GM18526 (cell line): Measurements from ENCODE around the gene TMPRSS2.

ENCODE experiments used
- POLR2A ChIP-seq: IDR thresholded peaks from 3 replicates; pipeline ENCODE4 v1.6.1; 2011; ENCODE audit not compliant: insufficient read length; ENCODE audit errors: extremely low read depth

The TMPRSS2 gene

GRCh38 chr21:41507521-41508414 is at the start of gene TMPRSS2:
TMPRSS2 (minus strand) TSS chr21:41508158; CDS start chr21:41498133, 10,025 bp downstream.
- TF ChIP-seq POLR2A: no peak

- no peak for TF ChIP-seq POLR2A
Measured at GRCh38 chr21:41555057-41555456, 47.1 kb upstream of the TMPRSS2 start.

DNA sequence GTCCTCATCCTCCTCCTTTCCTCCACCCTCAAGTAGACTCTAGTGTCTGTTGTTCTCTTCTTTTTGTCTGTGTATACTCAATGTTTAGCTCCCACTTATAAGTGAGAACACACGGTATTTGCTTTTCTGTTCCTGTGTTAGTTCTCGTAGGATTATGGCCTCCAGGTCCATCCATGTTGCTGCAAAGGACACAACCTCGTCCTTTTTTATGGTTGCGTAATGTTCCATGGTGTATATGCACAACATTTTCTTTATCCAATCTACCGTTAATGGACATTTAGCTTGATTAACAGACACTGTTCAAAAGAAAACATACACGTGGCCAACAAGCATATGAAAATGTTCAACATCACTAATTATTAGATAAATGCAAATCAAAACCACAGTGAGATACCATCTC is 44.3 kb upstream of the TMPRSS2 start:
- TF ChIP-seq POLR2A: no peak

- no peak for TF ChIP-seq POLR2A
Measured at GRCh38 chr21:41548781-41549180, 40.8 kb upstream of the TMPRSS2 start.

GRCh38 chr21:41547111-41547510 is 39.2 kb upstream of the TMPRSS2 start:
- TF ChIP-seq POLR2A: no peak

DNA sequence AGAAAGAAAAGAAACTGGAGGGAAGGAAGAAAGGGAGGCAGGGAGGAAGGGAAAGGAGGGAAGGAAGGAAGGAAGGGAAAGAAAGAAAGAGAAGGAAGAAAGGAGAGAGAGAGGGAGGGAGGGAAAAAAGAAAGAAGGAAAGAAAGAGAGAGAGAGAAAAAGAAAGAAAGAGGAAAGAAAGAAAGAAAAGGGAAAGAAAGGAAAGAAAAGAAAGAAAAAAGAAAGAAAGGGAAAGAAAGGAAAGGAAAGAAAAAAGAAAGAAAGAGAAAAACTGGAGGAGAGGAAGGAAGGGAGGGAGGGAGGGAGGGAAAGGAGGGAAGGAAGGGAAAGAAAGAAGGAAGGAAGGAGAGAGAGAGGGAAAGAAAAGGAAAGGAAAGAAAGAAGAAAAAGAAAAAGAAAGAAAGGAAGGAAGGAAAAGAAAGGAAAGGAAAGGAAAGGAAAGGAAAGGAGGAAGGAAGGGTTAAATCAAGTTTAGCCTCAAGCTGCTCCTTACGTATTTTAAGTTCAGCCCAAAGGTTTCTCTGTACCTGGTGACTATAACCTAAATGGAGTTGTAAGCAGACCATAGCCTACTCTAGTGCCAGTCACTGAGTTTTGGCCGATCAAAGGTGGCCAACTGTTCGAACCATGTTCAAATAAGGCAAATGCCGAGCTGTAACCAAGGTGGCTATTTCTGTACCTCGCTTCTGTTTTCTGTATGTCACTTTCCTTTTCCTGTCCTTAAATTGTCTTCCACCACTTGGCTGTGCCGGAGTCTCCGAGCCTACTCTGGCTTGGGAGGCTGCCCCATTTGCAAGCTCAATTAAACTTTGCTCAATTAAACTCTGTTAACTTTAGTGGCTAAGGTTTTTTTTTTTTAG is 37.8 kb upstream of the TMPRSS2 start:
- no peak for TF ChIP-seq POLR2A

DNA sequence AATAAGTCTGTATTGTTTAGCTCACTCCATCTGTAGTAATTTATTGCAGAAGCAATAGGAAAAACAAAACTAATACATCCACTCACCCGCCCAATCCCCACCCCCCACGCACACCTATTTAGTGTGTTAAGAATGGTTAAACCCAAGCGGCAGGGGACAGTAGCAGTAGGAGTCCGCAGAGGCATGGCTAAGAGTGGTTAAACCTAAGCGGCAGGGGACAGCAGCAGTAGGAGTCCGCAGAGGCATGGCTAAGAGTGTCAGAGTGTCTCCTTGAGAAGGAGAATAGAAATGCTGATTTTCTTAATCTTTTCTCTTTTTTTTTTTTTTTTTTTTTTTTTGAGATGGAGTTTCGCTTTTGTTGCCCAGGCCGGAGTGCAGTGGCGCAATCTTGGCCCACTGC is 34.8 kb upstream of the TMPRSS2 start:
- no peak for TF ChIP-seq POLR2A

DNA sequence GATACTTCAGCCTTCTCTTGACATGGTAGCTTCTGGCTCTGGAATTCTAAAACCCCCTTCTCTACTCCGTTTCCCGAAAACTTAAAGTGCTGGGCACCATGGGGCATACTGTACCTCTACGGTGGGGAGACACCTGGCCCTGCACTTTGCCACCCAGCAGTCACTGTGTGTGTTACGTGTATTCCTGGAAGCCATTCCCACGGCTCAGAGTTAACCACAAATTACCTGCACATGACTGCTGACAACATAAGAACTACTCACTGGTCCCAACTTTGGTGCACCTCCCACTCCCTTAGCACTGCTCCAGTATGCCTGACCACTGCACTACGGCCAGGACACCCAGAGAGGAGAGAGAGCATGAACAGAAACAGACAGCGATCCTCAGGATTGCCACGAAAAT is 29.4 kb upstream of the TMPRSS2 start:
- TF ChIP-seq POLR2A: no peak

DNA sequence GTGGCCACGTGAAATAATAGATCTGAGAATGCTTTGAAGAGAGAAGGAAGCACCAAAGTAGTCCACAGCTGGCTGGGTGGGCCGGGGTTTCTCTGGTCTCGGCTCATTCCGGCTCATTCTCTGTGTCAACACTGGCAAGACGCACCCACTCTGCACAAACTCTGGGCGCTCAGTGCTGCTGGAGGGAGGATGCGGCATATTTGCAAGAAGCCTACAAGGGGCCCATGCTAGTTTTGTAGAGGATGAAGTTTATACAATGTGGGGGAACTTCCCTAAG is 28.8 kb upstream of the TMPRSS2 start:
- no peak for TF ChIP-seq POLR2A

- no peak for TF ChIP-seq POLR2A
Measured at GRCh38 chr21:41536076-41536826, 28.3 kb upstream of the TMPRSS2 start.

- TF ChIP-seq POLR2A: no peak
Measured at GRCh38 chr21:41530366-41530765, 22.4 kb upstream of the TMPRSS2 start.

DNA sequence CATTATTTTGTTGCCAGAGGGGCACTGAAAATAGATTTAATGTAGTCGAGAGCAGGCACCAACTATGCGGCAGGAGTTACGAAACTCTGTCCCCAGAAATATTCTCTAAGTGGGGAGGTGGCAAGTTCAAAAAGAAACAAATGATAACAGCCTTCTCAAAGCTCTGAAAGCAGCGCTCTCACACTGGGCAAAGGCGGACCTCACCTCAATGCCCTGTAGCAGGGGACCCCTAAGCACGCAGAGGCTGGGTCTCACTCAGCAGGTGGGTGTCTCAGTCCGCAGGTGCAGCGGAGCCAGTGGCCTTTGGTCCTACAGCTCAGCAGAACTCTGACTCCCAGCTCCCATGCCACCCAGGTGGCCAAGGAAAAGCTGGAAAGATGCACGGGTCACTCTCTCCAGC is 21.8 kb upstream of the TMPRSS2 start:
- TF ChIP-seq POLR2A: no peak

DNA sequence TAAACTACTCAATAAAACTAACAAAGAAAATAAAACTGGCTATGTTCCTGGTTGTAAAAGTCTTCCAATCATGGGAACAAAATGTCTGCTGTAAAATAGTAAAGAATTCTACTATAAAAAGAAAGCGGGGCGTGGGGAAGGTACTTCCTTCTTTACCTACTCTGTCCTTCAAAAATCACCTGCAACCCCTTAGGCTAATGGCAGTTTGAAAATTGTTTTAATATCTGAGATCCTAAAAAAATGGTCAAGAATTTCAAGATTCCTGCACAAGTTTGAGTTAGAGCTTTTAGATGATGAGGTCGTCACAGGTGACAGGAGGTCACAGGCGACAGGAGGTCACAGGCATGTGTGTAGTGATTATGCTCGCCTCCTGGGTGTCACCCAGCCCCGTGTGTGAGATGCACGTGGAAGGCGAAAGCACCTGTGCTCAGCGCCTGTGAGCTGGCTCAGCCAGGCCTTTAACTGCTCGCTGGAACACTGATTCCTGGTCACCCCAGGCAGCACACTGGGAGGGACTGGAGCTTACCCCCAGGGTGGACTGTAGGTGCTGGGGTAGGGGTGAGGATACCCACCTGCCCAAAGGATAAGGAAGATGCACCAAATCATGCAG is 18.6 kb upstream of the TMPRSS2 start:
- TF ChIP-seq POLR2A: no peak

GRCh38 chr21:41523175-41523574 is 15.2 kb upstream of the TMPRSS2 start:
- no peak for TF ChIP-seq POLR2A

GRCh38 chr21:41521489-41522027 is 13.6 kb upstream of the TMPRSS2 start:
- TF ChIP-seq POLR2A: no peak
